Astrocyte (in vitro differentiated cells and primary cell): ENCODE data around the gene FITM1. TPM values are rescaled to one million over a fixed set of nuclear protein-coding genes. Genes with fewer than 3 reads are reported as not detected.

Experiments
- DNase-seq: peaks from one replicate; pipeline ENCODE4 v3.0.0-alpha.2; 2010; ENCODE audit warnings: low read depth
- FAIRE-seq: peaks from 2 replicates; lab custom pipeline; 2011; peaks lifted over from hg19 to GRCh38; lab: Jason Lieb, UNC
- H2AFZ ChIP-seq: 2 replicates; pipeline ENCODE4 v1.6.0; 2012; ENCODE audit warnings: low read depth, low read length, inconsistent platforms
- H3K27ac ChIP-seq: 2 replicates; pipeline ENCODE4 v1.5.1; 2011; ENCODE audit warnings: low read depth, low read length, inconsistent platforms
- H3K27me3 ChIP-seq: 2 replicates; pipeline ENCODE4 v1.6.0; 2011; ENCODE audit warnings: low read length, inconsistent platforms; ENCODE audit not compliant: insufficient read depth
- H3K36me3 ChIP-seq: 2 replicates; pipeline ENCODE4 v1.5.1; 2011; ENCODE audit warnings: low read length, inconsistent platforms; ENCODE audit not compliant: insufficient read depth
- H3K4me1 ChIP-seq: 2 replicates; pipeline ENCODE4 v1.5.1; 2011; ENCODE audit warnings: low read length, inconsistent platforms; ENCODE audit not compliant: insufficient read depth
- H3K4me2 ChIP-seq: 2 replicates; pipeline ENCODE4 v1.6.0; 2012; ENCODE audit warnings: low read length, inconsistent platforms
- H3K4me3 ChIP-seq: 2 replicates; pipeline ENCODE4 v1.5.1; 2011; ENCODE audit warnings: low read depth, mild to moderate bottlenecking, low read length, inconsistent platforms; ENCODE audit not compliant: insufficient read depth
- H3K79me2 ChIP-seq: 2 replicates; pipeline ENCODE4 v1.6.0; 2012; ENCODE audit warnings: mild to moderate bottlenecking, low read length, inconsistent platforms; ENCODE audit not compliant: insufficient read depth
- H3K9ac ChIP-seq: 2 replicates; pipeline ENCODE4 v1.6.0; 2012; ENCODE audit warnings: mild to moderate bottlenecking, low read length, inconsistent platforms
- H3K9me3 ChIP-seq: 2 replicates; pipeline ENCODE4 v1.5.1; 2012; ENCODE audit warnings: low read depth, mild to moderate bottlenecking, low read length, inconsistent platforms; ENCODE audit not compliant: insufficient read depth
- H4K20me1 ChIP-seq: 2 replicates; pipeline ENCODE4 v1.6.0; 2012; ENCODE audit warnings: low read length, inconsistent platforms; ENCODE audit not compliant: insufficient read depth
- H3K27ac Mint-ChIP-seq: one replicate; pipeline ENCODE4 v1.8.0; 2021; ENCODE audit warnings: mild to moderate bottlenecking, mixed read lengths; ENCODE audit not compliant: unreplicated experiment
- H3K27me3 Mint-ChIP-seq: one replicate; pipeline ENCODE4 v1.8.0; 2021; ENCODE audit warnings: low read depth, mixed read lengths; ENCODE audit not compliant: unreplicated experiment
- H3K36me3 Mint-ChIP-seq: one replicate; pipeline ENCODE4 v1.8.0; 2021; ENCODE audit warnings: low read depth, mixed read lengths; ENCODE audit not compliant: unreplicated experiment
- H3K4me1 Mint-ChIP-seq: one replicate; pipeline ENCODE4 v1.8.0; 2021; ENCODE audit warnings: low read depth, mixed read lengths; ENCODE audit not compliant: unreplicated experiment
- H3K4me3 Mint-ChIP-seq: one replicate; pipeline ENCODE4 v1.8.0; 2021; ENCODE audit warnings: mild to moderate bottlenecking, moderate library complexity, mixed read lengths; ENCODE audit not compliant: unreplicated experiment
- H3K9me3 Mint-ChIP-seq: one replicate; pipeline ENCODE4 v1.8.0; 2021; ENCODE audit warnings: mild to moderate bottlenecking, mixed read lengths; ENCODE audit not compliant: unreplicated experiment
- EZH2 ChIP-seq: IDR thresholded peaks from 2 replicates; pipeline ENCODE4 v1.6.1; 2012; ENCODE audit warnings: mild to moderate bottlenecking, low read length, inconsistent platforms; ENCODE audit not compliant: insufficient read depth
- total RNA-seq: library from RNA; stranded (reverse); gene quantifications from 2 replicates; pipeline ENCODE4 v1.2.1, GENCODE V29; 2021
- TF ChIP-seq, protein P1 (sequence below): IDR thresholded peaks from 2 replicates; pipeline ENCODE4 v1.5.1; 2011; ENCODE audit warnings: low read depth, mild to moderate bottlenecking, inconsistent platforms, low read length, moderate library complexity; ENCODE audit not compliant: insufficient read depth

The FITM1 gene
- total RNA-seq, 1 donor from 2014 or later = 0.25 TPM

DNA sequence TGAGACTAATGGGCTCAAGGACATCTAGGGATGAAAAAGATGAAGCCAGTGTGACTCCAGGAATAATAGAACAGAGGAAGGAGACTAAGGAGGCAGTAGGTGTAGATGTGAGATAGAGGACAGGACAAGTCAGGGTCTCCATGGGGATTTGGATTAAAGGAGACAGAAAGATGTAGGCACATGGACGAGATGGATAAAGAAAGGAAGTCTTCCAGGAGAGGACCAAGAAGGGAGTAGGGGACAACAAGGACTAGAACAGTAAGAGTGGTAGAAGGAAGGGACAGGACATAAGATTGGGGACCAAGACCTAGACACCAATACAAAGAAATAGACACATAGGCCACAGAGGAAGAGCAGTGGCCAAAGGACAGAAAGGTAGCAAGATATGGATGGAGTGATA, 43.5 kb upstream of the FITM1 start:
- no peak overlapping the region for H3K9ac ChIP-seq
- H3K9me3 ChIP-seq = no peaks in the 10 kb centered on the region
- H3K36me3 ChIP-seq = no peaks in the 10 kb centered on the region
- Mint-ChIP-seq H3K9me3 (no peaks in the 10 kb centered on the region), H3K4me1 (no peaks in the 10 kb centered on the region), H3K27me3 (peaks cover 49% of the 10 kb centered on the region), H3K36me3 (no peaks in the 10 kb centered on the region), H3K4me3 (no peak overlapping the region), H3K27ac (no peak overlapping the region)
- FAIRE-seq = no peak
- TF ChIP-seq EZH2 = no peak
- TF ChIP-seq, protein P1, sequence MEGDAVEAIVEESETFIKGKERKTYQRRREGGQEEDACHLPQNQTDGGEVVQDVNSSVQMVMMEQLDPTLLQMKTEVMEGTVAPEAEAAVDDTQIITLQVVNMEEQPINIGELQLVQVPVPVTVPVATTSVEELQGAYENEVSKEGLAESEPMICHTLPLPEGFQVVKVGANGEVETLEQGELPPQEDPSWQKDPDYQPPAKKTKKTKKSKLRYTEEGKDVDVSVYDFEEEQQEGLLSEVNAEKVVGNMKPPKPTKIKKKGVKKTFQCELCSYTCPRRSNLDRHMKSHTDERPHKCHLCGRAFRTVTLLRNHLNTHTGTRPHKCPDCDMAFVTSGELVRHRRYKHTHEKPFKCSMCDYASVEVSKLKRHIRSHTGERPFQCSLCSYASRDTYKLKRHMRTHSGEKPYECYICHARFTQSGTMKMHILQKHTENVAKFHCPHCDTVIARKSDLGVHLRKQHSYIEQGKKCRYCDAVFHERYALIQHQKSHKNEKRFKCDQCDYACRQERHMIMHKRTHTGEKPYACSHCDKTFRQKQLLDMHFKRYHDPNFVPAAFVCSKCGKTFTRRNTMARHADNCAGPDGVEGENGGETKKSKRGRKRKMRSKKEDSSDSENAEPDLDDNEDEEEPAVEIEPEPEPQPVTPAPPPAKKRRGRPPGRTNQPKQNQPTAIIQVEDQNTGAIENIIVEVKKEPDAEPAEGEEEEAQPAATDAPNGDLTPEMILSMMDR = no peak
- H3K27me3 ChIP-seq = peaks cover 18% of the 10 kb centered on the region
- no peak overlapping the region for H3K4me2 ChIP-seq
- no peaks in the 10 kb centered on the region for H3K79me2 ChIP-seq
- H3K27ac ChIP-seq = no peak overlapping the region
- no peak overlapping the region for H3K4me3 ChIP-seq
- no peaks in the 10 kb centered on the region for H3K4me1 ChIP-seq
- H4K20me1 ChIP-seq = no peaks in the 10 kb centered on the region
- DNase-seq = no peak
- no peak overlapping the region for H2AFZ ChIP-seq

- Histone ChIP-seq H4K20me1 (no peaks in the 10 kb centered on the region), H3K4me1 (no peaks in the 10 kb centered on the region), H3K27me3 (peaks cover 9% of the 10 kb centered on the region), H3K9me3 (no peaks in the 10 kb centered on the region), H3K36me3 (no peaks in the 10 kb centered on the region), H3K79me2 (no peaks in the 10 kb centered on the region), H3K9ac (no peak overlapping the region), H2AFZ (no peak overlapping the region), H3K27ac (no peak overlapping the region), H3K4me3 (no peak overlapping the region), H3K4me2 (no peak overlapping the region)
- Mint-ChIP-seq H3K27me3 (peaks cover 41% of the 10 kb centered on the region), H3K27ac (no peak overlapping the region), H3K4me1 (peaks cover 3% of the 10 kb centered on the region), H3K4me3 (no peak overlapping the region), H3K9me3 (no peaks in the 10 kb centered on the region), H3K36me3 (no peaks in the 10 kb centered on the region)
- no peak for FAIRE-seq
- no peak for TF ChIP-seq EZH2
- TF ChIP-seq, protein P1 = no peak
- no peak for DNase-seq
Measured at GRCh38 chr14:24088095-24088494, 42.4 kb upstream of the FITM1 start.

GRCh38 chr14:24089890-24090289, 40.6 kb upstream of the FITM1 start:
- no peaks in the 10 kb centered on the region for H3K36me3 ChIP-seq
- no peak overlapping the region for H3K9ac ChIP-seq
- Mint-ChIP-seq H3K9me3 (no peaks in the 10 kb centered on the region), H3K4me1 (peaks cover 9% of the 10 kb centered on the region), H3K27ac (no peak overlapping the region), H3K27me3 (peaks cover 25% of the 10 kb centered on the region), H3K4me3 (no peak overlapping the region), H3K36me3 (no peaks in the 10 kb centered on the region)
- FAIRE-seq (no peak), DNase-seq (no peak)
- no peaks in the 10 kb centered on the region for H3K79me2 ChIP-seq
- no peak overlapping the region for H2AFZ ChIP-seq
- no peak overlapping the region for H3K4me2 ChIP-seq
- no peaks in the 10 kb centered on the region for H4K20me1 ChIP-seq
- TF ChIP-seq, protein P1 = no peak
- no peak for TF ChIP-seq EZH2
- no peak overlapping the region for H3K4me3 ChIP-seq
- peaks cover 2% of the 10 kb centered on the region for H3K27me3 ChIP-seq
- H3K4me1 ChIP-seq = peaks cover 3% of the 10 kb centered on the region
- no peak overlapping the region for H3K27ac ChIP-seq
- H3K9me3 ChIP-seq = no peaks in the 10 kb centered on the region
